Astrocyte (in vitro differentiated cells and primary cell): ENCODE results near the gene VAV1. TPM values are rescaled to one million over a fixed set of nuclear protein-coding genes. Genes with fewer than 3 reads are reported as not detected.

ENCODE experiments used
- DNase-seq: peaks from one replicate; pipeline ENCODE4 v3.0.0-alpha.2; 2010; ENCODE audit warnings: low read depth
- FAIRE-seq: peaks from 2 replicates; lab custom pipeline; 2011; peaks lifted over from hg19 to GRCh38; lab: Jason Lieb, UNC
- H2AFZ ChIP-seq: 2 replicates; pipeline ENCODE4 v1.6.0; 2012; ENCODE audit warnings: low read depth, low read length, inconsistent platforms
- H3K27ac ChIP-seq: 2 replicates; pipeline ENCODE4 v1.5.1; 2011; ENCODE audit warnings: low read depth, low read length, inconsistent platforms
- H3K27me3 ChIP-seq: 2 replicates; pipeline ENCODE4 v1.6.0; 2011; ENCODE audit warnings: low read length, inconsistent platforms; ENCODE audit not compliant: insufficient read depth
- H3K36me3 ChIP-seq: 2 replicates; pipeline ENCODE4 v1.5.1; 2011; ENCODE audit warnings: low read length, inconsistent platforms; ENCODE audit not compliant: insufficient read depth
- H3K4me1 ChIP-seq: 2 replicates; pipeline ENCODE4 v1.5.1; 2011; ENCODE audit warnings: low read length, inconsistent platforms; ENCODE audit not compliant: insufficient read depth
- H3K4me2 ChIP-seq: 2 replicates; pipeline ENCODE4 v1.6.0; 2012; ENCODE audit warnings: low read length, inconsistent platforms
- H3K4me3 ChIP-seq: 2 replicates; pipeline ENCODE4 v1.5.1; 2011; ENCODE audit warnings: low read depth, mild to moderate bottlenecking, low read length, inconsistent platforms; ENCODE audit not compliant: insufficient read depth
- H3K79me2 ChIP-seq: 2 replicates; pipeline ENCODE4 v1.6.0; 2012; ENCODE audit warnings: mild to moderate bottlenecking, low read length, inconsistent platforms; ENCODE audit not compliant: insufficient read depth
- H3K9ac ChIP-seq: 2 replicates; pipeline ENCODE4 v1.6.0; 2012; ENCODE audit warnings: mild to moderate bottlenecking, low read length, inconsistent platforms
- H3K9me3 ChIP-seq: 2 replicates; pipeline ENCODE4 v1.5.1; 2012; ENCODE audit warnings: low read depth, mild to moderate bottlenecking, low read length, inconsistent platforms; ENCODE audit not compliant: insufficient read depth
- H4K20me1 ChIP-seq: 2 replicates; pipeline ENCODE4 v1.6.0; 2012; ENCODE audit warnings: low read length, inconsistent platforms; ENCODE audit not compliant: insufficient read depth
- H3K27ac Mint-ChIP-seq: one replicate; pipeline ENCODE4 v1.8.0; 2021; ENCODE audit warnings: mild to moderate bottlenecking, mixed read lengths; ENCODE audit not compliant: unreplicated experiment
- H3K27me3 Mint-ChIP-seq: one replicate; pipeline ENCODE4 v1.8.0; 2021; ENCODE audit warnings: low read depth, mixed read lengths; ENCODE audit not compliant: unreplicated experiment
- H3K36me3 Mint-ChIP-seq: one replicate; pipeline ENCODE4 v1.8.0; 2021; ENCODE audit warnings: low read depth, mixed read lengths; ENCODE audit not compliant: unreplicated experiment
- H3K4me1 Mint-ChIP-seq: one replicate; pipeline ENCODE4 v1.8.0; 2021; ENCODE audit warnings: low read depth, mixed read lengths; ENCODE audit not compliant: unreplicated experiment
- H3K4me3 Mint-ChIP-seq: one replicate; pipeline ENCODE4 v1.8.0; 2021; ENCODE audit warnings: mild to moderate bottlenecking, moderate library complexity, mixed read lengths; ENCODE audit not compliant: unreplicated experiment
- H3K9me3 Mint-ChIP-seq: one replicate; pipeline ENCODE4 v1.8.0; 2021; ENCODE audit warnings: mild to moderate bottlenecking, mixed read lengths; ENCODE audit not compliant: unreplicated experiment
- CTCF ChIP-seq: IDR thresholded peaks from 2 replicates; pipeline ENCODE4 v1.5.1; 2011; ENCODE audit warnings: low read depth, mild to moderate bottlenecking, inconsistent platforms, low read length, moderate library complexity; ENCODE audit not compliant: insufficient read depth
- EZH2 ChIP-seq: IDR thresholded peaks from 2 replicates; pipeline ENCODE4 v1.6.1; 2012; ENCODE audit warnings: mild to moderate bottlenecking, low read length, inconsistent platforms; ENCODE audit not compliant: insufficient read depth
- total RNA-seq: library from RNA; stranded (reverse); gene quantifications from 2 replicates; pipeline ENCODE4 v1.2.1, GENCODE V29; 2021

The VAV1 gene
- total RNA-seq, 1 donor from 2014 or later: not detected

GRCh38 chr19:6818246-6818645 lies 45.7 kb downstream of the VAV1 start:
- Mint-ChIP-seq H3K4me1 (no peaks in the 10 kb centered on the region), H3K27me3 (no peaks in the 10 kb centered on the region), H3K27ac (no peak overlapping the region), H3K36me3 (no peaks in the 10 kb centered on the region), H3K4me3 (no peak overlapping the region), H3K9me3 (peaks cover 22% of the 10 kb centered on the region)
- no peak overlapping the region for H3K27ac ChIP-seq
- H3K9ac ChIP-seq: no peak overlapping the region
- H3K4me3 ChIP-seq: no peak overlapping the region
- H4K20me1 ChIP-seq: no peaks in the 10 kb centered on the region
- H3K4me2 ChIP-seq: no peak overlapping the region
- TF ChIP-seq CTCF (no peak), EZH2 (no peak)
- no peaks in the 10 kb centered on the region for H3K79me2 ChIP-seq
- no peaks in the 10 kb centered on the region for H3K4me1 ChIP-seq
- FAIRE-seq (no peak), DNase-seq (no peak)
- H3K9me3 ChIP-seq: peaks cover 4% of the 10 kb centered on the region
- H3K36me3 ChIP-seq: no peaks in the 10 kb centered on the region
- H2AFZ ChIP-seq: no peak overlapping the region
- no peaks in the 10 kb centered on the region for H3K27me3 ChIP-seq

GRCh38 chr19:6819323-6819722 lies 46.8 kb downstream of the VAV1 start:
- Mint-ChIP-seq H3K4me1 (no peaks in the 10 kb centered on the region), H3K27me3 (no peaks in the 10 kb centered on the region), H3K36me3 (no peaks in the 10 kb centered on the region), H3K9me3 (peaks cover 28% of the 10 kb centered on the region), H3K4me3 (no peak overlapping the region), H3K27ac (no peak overlapping the region)
- FAIRE-seq: no peak
- no peaks in the 10 kb centered on the region for H4K20me1 ChIP-seq
- DNase-seq: no peak
- no peak overlapping the region for H3K27ac ChIP-seq
- no peak overlapping the region for H3K4me3 ChIP-seq
- H3K79me2 ChIP-seq: no peaks in the 10 kb centered on the region
- H3K9ac ChIP-seq: no peak overlapping the region
- no peak overlapping the region for H3K4me2 ChIP-seq
- TF ChIP-seq EZH2: no peak
- TF ChIP-seq CTCF: no peak
- H2AFZ ChIP-seq: no peak overlapping the region
- no peaks in the 10 kb centered on the region for H3K36me3 ChIP-seq
- H3K9me3 ChIP-seq: peaks cover 4% of the 10 kb centered on the region
- H3K4me1 ChIP-seq: no peaks in the 10 kb centered on the region
- H3K27me3 ChIP-seq: no peaks in the 10 kb centered on the region

GRCh38 chr19:6820237-6820636 lies 47.7 kb downstream of the VAV1 start:
- TF ChIP-seq CTCF: no peak
- H2AFZ ChIP-seq: no peak overlapping the region
- no peaks in the 10 kb centered on the region for H3K4me1 ChIP-seq
- no peaks in the 10 kb centered on the region for H3K79me2 ChIP-seq
- Mint-ChIP-seq H3K4me1 (no peaks in the 10 kb centered on the region), H3K9me3 (peaks cover 31% of the 10 kb centered on the region), H3K27ac (no peak overlapping the region), H3K4me3 (no peak overlapping the region), H3K27me3 (no peaks in the 10 kb centered on the region), H3K36me3 (no peaks in the 10 kb centered on the region)
- DNase-seq: no peak
- no peak overlapping the region for H3K4me2 ChIP-seq
- no peaks in the 10 kb centered on the region for H3K36me3 ChIP-seq
- no peak for FAIRE-seq
- no peaks in the 10 kb centered on the region for H3K27me3 ChIP-seq
- no peaks in the 10 kb centered on the region for H4K20me1 ChIP-seq
- peaks cover 4% of the 10 kb centered on the region for H3K9me3 ChIP-seq
- H3K9ac ChIP-seq: no peak overlapping the region
- H3K27ac ChIP-seq: no peak overlapping the region
- H3K4me3 ChIP-seq: no peak overlapping the region
